ENCODE results near the gene CLEC20A.

GRCh38 chr1:178498896-178499675, 2.3 kb upstream of the CLEC20A start:
- TF ChIP-seq CTCF (conservative IDR thresholded peaks at IDR 0.05 in 1 of 2, IDR thresholded peaks at IDR 0.05 in 1 of 2; ENCODE audit: low read depth in 1 of 2, low read length in 2 of 2): no peak
- TF ChIP-seq EZH2 (IDR thresholded peaks at IDR 0.05; ENCODE audit: low read length, missing control alignments): no peak

Data from fibroblast of lung (primary cell).